ENCODE measurements around the gene IQCK.

Gene IQCK

GRCh38 chr16:19864566-19864965 lies 146.5 kb downstream of the IQCK start:
- no peak for DNase-seq

GRCh38 chr16:19868421-19868820 lies 150.3 kb downstream of the IQCK start:
- no peak for DNase-seq

GRCh38 chr16:19871721-19872120 lies 153.7 kb downstream of the IQCK start:
- DNase-seq = no peak

- no peak for DNase-seq
Observed at GRCh38 chr16:19872179-19872863, 154.2 kb downstream of the IQCK start.

- no peak for DNase-seq
Observed at GRCh38 chr16:19872935-19873334, 154.9 kb downstream of the IQCK start.

- no peak for DNase-seq
Observed at GRCh38 chr16:19874026-19874425, 156.0 kb downstream of the IQCK start.

GRCh38 chr16:19874851-19875546 lies 156.9 kb downstream of the IQCK start:
- DNase-seq = peak; percentile 87

GRCh38 chr16:19875900-19876299 lies 157.8 kb downstream of the IQCK start:
- DNase-seq = no peak

- DNase-seq = no peak
Observed at GRCh38 chr16:19876501-19877059, 158.5 kb downstream of the IQCK start.

GRCh38 chr16:19878757-19879156 lies 160.7 kb downstream of the IQCK start:
- DNase-seq = no peak

- peak; percentile 79 for DNase-seq
Observed at GRCh38 chr16:19879241-19879792, 161.2 kb downstream of the IQCK start.

- no peak for DNase-seq
Observed at GRCh38 chr16:19881028-19881427, 163.0 kb downstream of the IQCK start.

GRCh38 chr16:19881783-19882182 lies 163.7 kb downstream of the IQCK start:
- DNase-seq = no peak

- DNase-seq = no peak
Observed at GRCh38 chr16:19882186-19882585, 164.1 kb downstream of the IQCK start.

- DNase-seq = no peak
Observed at GRCh38 chr16:19882646-19883045, 164.6 kb downstream of the IQCK start.

GRCh38 chr16:19883296-19883965 lies 165.4 kb downstream of the IQCK start:
- no peak for DNase-seq

- DNase-seq = peak; percentile 34
Observed at GRCh38 chr16:19883966-19884485, 166.0 kb downstream of the IQCK start.

GRCh38 chr16:19884611-19885450 lies 166.8 kb downstream of the IQCK start, which contains the start of gene GPRC5B:
Gene GPRC5B (minus strand): TSS chr16:19884848. CDS start chr16:19872845, 12,003 bp downstream.
- peak; percentile 79 for DNase-seq

GRCh38 chr16:19885451-19886072 lies 167.5 kb downstream of the IQCK start:
- no peak for DNase-seq

GRCh38 chr16:19886073-19886941 lies 168.2 kb downstream of the IQCK start:
- DNase-seq = peak; percentile 79

GRCh38 chr16:19888834-19889233 lies 170.8 kb downstream of the IQCK start:
- no peak for DNase-seq
